RCC 7860 (cell line): Measurements from ENCODE around the gene AXIN1.
"Not testable (repeated sequence)": the region's sequence is repeated elsewhere in the genome, so short reads cannot be mapped to it uniquely, and the experiment has no call there.

Source experiments
- DNase-seq: peaks from one replicate; pipeline ENCODE4 v3.0.0-alpha.2; 2015; ENCODE audit warnings: low spot score
- FAIRE-seq: peaks from 2 replicates; lab custom pipeline; 2012; peaks lifted over from hg19 to GRCh38; lab: Jason Lieb, UNC

The AXIN1 gene

DNA sequence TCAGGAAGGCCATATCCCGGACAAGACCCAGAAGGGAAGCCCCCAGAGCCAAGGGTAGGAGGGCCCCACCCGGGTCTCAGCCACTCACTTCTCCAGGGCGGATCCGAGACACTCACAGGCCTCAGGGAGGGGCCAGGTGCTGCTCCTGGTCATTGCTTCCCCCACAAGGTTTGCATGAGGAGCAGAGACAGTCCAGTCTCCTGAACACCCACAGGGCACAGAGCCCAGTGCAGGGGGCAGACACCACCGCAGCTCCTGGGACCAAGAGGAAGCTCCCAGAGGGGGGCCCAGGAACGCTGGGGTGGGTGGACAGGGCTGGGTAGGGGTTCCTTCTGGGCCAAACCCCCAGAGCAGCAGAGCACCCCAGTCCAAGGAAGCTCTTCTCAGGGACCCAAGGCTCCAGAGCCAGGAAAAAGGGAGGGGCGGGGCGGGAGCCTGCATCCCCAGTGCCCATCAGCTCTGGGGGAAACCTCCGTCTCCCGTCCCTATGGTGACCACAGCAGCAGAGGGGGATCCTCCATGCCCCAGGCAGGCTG, 18.5 kb upstream of the AXIN1 start:
- no peak for FAIRE-seq
- no peak for DNase-seq

DNA sequence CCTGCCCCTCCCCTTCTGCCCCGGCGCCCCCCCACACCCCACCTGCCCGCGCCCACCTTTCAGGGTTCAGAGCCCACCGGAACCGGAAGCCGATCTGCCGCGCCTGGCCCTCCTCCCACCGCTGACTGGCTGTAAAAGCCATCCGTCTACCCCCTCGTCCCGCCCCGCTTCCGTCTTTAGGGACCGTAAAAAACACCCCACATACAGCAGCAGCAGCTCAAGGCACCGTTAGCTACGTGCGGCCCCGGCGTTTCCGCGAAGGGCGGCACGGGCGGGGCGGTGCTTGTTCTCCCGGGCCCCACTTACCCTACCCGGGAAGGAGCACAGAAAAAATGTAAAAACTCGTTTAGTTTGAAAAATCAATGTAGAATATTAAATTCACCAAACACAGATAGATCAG, 17.9 kb upstream of the AXIN1 start, which contains the start of gene MRPL28:
Gene MRPL28, minus strand, starts transcription at position 96 of the 400 bp plus-strand sequence. CDS start 320 bp downstream, outside the sequence.
- FAIRE-seq (peak; percentile 82), DNase-seq (peak; percentile 86)

DNA sequence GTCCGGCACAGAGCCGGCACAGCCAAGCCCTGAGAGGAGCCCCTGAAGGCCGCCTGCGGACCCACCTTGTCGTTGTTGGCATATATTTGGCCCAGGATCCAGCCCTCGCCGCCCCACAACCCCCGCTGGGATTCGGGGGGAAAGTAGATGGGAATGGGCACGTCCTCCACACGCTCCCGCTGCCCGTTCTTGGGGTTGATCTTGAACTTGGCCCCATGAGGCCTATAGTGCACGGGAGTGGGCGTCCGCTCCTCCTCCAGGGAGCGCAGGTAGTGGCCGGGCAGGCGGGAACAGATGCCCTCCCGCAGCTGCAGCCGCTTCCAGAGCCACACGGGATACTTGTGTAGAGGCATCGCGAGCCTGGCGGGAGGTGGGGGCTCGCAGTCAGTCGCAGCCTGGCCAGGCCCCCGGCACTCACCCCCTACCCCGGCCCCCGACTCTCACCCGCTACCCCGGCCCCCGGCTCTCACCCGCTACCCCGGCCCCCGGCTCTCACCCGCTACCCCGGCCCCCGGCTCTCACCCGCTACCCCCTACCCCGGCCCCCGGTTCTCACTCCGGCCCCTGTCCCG, 17.4 kb upstream of the AXIN1 start:
- DNase-seq (no peak), FAIRE-seq (no peak)

DNA sequence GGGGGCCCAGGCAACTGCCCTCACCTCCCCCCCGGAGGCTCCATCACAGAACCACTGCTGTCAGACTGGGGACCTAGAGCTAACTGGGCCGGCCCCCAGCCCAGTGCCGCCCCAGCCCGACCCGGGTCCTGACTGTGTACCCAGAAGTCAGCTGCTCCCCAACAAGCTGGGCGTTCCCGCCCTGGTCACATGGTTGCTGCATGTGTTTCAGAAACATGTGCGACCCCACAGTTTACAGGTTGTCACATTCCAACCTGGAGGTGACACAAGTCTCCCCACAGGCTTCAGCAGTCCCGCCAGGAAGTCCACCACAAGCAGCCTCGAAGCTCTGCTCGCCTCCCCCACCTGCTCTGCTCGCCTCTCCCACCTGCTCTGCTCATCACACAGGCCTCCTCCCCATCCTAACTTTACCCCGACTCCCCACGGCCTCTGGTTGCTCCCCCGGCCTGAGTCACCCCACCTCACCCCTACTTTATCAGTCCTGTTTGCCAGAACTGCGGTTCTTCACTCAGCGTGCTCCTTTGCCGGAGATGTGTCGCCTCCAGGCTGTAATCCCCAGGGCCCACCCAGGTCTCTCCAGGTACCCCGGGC, 16.8 kb upstream of the AXIN1 start:
- DNase-seq (no peak), FAIRE-seq (no peak)

DNA sequence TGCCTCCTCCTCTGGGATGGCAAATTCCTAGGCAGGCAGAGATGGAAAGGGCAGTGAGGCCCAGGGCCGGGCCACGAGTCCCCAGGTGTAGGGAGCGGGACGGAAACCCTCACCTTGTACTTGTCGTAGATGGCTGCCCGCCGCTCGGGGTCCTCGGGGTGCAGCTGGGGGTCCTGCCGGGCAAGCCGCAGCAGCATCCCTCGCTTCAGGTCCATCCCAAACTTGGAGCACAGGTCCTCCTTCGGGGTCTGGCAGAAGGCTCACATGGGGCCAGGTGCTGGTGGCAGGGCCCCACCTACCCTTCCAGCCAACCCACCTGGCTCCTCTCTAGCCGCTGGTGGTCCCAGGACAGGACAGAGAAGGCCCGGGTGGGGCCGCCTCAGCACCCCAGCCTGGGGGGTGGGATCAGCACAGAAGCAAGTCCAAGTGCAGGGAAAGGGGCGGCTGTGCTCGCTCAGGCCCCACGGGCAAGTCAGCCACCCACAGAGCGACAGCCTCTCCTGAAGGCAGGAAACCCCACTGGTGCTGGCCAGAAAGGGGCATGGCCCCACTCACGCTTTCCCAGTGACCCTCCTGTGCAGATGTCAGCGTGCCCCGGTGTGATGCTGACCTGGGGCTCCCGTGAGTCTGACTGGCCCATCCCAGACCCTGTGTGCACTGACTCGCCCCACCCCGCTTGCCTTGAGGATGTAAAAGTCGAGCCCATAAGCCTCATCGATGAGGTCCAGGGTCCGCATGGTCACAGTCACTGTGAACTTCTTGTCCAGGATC, 16.1 kb upstream of the AXIN1 start:
- FAIRE-seq (no peak), DNase-seq (no peak)

DNA sequence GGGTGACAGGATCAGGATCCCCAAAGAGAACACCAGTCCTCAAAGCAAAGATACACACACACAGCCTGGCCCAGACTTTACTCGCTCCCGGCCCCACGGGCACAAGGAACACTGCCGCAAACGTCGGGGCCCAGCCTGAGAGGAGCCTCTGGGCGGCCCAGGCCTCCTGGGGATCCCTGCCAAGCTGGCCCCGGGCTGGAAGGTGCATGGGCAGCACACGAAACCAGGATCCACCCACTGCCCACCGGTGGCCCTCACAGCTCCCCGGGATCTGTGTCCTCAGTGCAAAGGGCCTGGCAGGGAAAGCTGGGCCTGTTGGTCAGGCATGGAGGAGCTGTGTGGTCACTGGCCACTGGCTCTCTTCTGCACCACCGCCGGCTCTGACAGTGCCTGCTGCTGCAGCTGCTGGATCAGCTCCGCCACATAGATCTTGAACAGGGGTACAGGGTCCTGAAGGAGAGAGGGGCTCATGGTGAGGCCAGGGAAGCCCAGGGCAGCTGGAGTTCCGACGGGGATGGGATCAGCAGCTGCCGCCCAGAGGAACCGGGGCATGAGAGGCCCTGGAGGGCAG, 14.9 kb upstream of the AXIN1 start:
- DNase-seq (no peak), FAIRE-seq (no peak)

DNA sequence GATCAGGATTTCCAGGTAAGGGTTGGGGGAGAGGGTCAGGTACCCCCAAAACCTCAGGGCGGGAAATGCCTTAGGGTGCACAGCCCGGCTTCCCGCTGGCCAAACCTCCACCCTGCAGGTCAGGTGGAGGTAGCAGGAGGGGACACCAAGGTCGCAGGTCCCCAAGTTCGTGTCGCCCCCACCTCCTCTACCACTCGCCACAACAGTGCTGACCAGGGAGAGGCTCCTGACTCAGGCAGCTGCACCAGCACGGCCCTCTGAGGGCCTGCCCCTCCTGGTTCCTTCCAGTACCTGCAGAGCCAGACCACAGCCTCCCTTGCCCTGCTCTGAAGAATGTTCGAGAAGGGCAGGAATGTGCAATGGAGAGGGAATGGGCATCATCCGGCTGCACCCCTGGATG, 14.0 kb upstream of the AXIN1 start:
- no peak for FAIRE-seq
- DNase-seq: no peak

DNA sequence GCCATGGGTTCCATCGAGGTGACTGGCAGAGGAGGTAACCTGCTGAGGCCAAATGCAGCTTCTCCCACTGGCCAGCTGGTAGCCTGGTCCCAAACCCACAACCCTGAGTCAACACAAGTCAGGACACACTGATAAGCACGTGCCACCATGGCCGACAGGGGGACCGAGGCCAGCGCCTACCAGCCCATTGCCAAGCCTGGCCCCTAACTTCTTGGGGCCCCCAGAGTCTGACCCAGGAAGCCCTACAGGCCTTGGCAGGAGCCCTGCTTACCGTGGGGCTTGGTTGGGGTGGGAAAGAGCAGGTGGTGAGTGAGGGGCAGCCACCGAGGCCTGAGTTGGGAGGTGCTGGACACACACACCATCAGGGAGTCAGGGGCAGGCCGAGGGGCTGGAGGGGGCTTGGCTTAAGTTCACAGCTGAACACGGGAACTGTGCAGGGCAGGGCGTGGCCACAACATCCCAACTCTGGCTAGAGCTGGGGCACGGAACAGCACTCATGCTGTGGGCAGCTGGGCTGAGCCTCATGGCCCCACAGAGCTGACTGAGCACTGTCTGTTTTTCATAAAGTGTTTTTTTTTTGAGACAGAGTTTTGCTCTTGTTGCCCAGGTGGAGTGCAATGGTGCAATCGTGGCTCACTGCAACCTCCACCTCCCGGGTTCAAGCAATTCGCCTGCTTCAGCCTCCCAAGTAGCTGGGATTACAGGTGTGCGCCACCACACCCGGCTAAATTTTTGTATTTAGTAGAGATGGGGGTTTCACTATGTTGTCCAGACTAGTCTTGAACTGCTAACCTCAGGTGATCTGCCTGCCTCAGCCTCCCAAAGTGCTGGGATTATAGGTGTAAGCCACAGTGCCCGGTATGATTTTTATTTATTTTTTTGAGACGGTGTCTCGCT, 12.3 kb upstream of the AXIN1 start:
- FAIRE-seq (no peak), DNase-seq (no peak)

DNA sequence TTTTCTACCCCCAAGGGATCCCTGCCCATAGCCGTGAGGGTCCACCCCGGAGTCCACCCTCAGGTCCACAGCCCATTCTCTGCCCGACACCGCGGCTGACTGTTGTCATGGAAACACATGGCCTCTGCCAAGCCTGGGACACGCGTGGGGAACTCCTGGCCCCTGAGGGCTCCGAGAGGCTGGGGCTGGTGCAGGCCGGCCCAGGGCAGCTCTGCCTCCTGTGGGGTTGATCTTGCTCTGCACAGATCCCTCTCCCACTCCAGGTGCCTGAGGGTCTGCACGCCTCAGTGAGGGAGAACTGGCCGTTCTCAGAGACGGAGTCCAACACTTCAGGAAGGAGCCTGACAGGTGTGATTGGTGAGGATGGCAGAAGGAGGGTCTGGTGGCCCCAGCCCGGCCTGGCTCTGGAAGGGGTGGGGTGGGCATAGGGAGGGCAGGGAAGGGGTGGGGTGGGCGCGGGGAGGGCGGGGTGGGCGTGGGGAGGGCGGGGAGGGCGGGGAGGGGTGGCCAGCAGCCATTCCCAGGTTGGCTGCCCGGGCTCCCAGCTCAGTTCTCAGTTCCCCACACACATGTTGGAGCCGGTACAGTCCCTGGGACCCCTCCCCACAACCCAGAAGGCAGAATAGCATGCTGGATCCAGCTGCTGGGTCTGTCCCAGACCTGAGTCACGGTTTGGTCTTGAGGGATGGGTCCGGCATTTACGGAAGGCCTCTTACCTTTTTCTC, 11.4 kb upstream of the AXIN1 start:
- DNase-seq (no peak), FAIRE-seq (no peak)

DNA sequence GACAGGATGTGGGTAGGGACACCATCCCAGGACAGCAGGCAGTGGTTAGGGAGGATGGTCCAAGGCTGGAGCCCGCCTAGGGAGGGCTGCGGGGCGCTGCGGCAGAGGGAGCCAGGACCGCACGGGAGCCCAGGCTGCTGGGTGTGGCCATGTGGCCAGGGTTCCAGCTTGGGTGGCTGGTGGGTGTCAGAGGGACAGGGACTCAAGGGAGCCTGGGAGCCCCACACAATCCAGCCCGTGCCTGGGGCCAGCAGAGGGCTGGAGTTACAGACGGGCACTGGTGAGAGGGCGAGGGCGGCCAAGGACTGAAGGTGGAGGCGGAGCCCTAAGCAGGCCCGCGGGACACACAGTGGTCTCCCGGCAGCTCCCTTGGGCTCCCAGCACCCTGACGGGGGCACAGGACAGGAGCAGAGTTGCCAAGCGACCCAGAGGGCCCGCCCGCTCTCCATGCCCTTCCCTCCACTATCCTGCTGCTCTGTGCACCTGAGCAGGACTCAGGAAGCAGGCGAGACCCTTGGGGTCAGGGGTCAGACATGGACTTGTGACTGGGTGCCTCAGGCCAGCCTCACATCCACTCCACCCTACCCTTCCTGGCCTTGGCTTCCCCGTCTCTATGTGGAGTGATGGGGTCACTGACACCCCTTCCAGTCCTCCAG, 10.7 kb upstream of the AXIN1 start:
- no peak for FAIRE-seq
- DNase-seq: no peak

DNA sequence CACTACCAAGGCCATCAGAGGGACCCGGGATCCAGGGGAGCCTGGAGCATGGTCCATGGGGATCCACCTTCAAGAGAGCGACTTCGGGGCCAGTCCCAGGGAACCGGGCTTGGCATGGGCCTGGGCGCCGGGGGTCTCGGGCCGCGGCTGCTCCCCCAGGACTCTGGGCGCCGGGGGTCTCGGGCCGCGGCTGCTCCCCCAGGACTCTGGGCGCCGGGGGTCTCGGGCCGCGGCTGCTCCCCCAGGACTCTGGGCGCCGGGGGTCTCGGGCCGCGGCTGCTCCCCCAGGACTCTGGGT, 10.1 kb upstream of the AXIN1 start:
- FAIRE-seq: not testable (repeated sequence)

DNA sequence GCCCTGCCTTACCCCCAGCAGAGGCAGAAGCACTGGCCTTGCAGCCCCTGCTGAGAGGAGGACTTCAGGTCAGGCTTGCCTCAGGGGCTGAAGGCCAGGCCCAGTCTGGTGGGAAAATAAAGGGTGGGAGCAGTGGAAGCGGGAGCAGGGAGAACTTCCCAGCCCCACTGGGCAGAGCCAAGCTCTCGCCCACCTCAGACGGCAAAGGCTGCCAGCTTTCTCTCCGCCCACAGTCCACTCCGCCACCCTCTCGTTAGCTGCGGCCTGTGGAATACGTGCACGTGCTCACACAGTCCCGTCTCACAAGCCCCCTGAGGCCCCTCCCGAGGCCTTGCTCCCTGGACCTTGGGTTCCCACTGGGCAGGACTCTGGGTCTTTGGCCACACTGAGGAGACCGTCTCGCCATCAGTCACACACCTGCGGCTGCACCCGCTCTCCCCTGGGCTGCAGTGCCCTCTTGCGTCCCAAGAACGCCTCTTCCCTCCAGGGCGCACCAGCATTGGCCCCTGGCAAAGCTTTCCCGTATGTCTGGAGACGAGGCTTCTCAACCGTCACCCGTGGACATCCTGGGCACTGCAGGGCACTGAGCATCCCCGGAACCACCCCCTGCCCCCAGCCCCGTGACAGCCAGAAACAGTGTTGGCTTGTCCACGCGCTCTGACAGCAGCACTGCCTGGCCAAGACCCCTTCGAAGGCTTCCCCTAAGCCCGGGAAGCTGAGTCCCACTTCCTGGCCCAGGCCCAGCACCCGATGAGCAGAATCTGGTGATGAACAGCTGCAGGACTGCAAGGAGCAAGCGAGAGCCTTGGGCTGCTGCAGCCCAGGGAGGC, 9.6 kb upstream of the AXIN1 start:
- DNase-seq: peak; percentile 74
- no peak for FAIRE-seq

More for the DNA sequence above, 10.1 kb upstream of the AXIN1 start:
- DNase-seq: not testable (repeated sequence)

DNA sequence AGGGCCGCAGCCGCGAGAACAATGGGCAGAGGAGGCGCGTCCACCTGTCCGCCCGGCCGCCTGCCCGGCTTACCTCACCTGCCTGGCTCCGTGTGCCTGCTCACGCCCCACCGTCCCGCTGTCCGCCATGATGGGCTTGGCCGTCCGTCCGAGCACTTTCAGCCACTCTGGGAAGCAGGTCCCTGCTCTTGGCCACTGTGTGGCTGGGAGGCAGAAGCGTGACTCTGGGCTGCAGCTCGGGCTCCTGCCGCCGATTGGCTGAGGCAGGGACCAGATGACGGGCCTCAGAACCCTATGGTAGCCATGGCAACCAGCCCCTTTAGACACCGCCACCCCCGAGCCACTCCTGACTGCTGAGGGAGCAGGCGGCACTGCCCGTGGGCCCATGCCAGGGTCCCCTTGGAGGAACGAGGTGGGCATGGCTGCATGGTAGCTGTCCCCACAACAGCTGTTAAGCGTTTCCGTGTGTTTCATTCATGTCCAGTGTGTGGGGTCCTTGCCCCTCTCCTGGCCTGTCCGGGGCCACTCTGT, 8.9 kb upstream of the AXIN1 start:
- FAIRE-seq (no peak), DNase-seq (no peak)

DNA sequence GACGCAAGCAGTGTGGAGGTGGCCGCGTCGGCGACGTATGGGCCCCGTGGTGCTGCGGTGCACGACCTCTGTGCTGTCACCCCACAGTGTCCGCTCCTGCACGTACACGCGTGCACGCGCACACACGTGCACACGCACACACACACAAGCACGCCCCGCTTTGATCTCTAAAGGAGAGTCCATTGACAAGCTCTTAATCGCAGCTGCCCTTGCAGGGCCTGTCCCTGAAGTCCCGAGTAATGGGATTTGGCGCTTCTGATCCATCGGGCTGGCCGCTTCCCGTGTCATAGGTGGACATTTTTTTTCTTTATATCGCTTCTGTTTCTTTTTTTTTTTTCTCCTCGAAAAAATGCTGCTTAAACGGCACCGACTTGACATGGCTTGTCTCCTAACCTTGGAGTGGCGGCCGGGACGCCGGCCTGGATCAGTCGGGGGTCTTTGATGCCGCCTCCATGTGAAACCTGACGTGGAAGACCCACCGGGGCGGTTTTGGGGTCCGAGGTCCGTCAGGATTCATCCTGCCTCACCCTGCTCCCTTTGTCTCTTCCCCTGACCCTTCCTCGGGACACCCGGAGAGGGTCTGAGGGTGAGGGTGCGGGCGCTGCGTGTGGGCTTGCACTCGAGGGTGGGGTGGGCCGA, 8.3 kb upstream of the AXIN1 start:
- no peak for DNase-seq
- FAIRE-seq: no peak

DNA sequence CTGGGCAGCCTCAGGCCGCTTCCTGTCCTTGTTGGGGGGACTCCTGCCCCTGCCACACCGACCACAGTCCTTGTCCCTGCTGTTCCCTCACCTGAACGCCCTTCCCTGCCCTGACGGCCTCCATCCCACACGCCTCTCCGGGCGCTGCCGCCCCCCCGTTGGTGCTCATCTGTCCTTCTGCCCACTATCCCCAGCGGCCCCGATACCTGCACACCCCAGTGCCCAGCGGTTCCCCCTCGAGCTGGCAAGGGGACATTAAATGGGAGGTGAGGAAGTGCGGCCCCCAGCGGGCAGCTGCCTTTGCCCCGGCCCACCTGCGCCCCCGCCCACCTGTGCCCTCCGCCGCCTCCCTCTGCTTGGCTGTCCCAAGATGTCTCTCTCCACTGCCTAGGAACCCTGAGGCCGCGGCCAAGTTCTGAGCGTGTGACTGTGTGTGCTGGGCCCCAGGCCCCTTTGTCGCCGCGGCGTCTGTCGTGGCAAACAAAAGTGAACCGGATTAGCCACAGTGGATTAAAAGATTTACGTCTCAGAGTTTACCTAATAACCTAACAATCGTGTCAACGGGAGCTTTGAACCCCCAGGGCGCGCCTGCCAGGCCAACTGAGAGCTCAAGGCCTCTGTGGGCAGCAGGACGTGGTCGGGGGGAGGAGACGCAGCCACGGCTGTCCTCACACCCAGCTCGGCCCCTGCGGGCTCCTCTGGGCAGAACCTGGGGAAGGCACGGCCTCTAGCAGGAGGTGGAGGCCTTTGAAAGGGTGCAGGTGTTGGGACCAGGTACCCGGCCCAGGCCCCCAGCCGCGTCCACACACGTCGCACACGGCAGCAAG, 7.6 kb upstream of the AXIN1 start:
- DNase-seq (no peak), FAIRE-seq (no peak)

DNA sequence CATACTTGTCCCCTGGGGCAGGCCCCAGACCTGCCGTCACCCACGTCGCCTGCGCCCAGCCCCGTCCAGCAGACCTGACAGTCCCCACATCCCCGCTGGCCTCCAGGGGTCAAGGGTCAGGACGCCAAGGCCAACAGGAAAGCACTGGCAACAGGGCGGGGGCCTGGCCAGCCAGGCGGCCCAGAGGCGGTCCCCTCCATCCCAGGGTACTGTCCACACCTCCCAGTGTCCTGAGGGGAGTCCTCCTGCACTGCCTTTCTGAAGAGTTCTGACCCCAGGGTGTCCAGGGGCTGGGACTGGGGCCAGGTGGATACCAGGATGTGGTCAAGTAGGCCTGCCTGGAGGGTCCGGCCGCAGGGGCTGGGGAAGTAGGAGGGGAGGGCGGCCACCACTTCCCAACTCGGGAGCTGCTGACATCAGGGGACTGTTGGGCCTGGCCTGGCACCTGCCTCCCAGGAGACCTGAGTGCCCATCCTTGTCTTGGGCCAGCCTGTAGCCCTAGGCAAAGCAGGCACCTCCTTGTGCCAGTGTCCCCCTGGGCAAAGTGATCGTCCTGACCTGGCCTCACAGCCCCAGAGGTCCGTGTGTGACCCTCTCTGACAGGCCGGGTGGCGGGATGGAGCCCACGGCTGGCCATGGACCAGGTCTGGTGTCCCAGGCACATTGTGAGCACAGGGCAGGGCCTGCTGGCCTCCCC, 6.7 kb upstream of the AXIN1 start:
- DNase-seq: no peak
- FAIRE-seq: no peak

DNA sequence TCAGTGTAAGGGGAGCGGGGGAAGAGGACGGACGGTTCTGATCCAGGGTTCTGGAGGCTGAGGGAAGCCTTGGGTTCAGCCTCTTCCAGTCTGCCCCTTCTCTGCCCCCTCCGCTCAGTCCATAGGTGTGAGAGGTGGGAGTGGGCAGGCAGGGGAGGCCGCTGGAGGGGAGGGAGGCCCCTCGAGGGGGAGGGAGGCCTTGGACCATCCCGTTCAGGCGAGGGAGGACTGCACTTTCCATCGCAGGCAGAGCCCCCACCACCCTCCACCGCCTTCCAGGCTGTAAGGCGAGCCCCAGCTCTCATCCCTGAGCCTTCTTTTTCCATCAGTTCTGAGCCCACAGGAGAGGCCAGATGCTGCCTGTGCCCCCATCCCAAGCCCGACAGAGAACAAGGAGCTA, 4.2 kb upstream of the AXIN1 start:
- DNase-seq: no peak
- no peak for FAIRE-seq
